ENCODE results near the gene ROBO3.
A peak's percentile ranks its signal among the peaks of the same experiment; 100 is the strongest.

Gene ROBO3

DNA sequence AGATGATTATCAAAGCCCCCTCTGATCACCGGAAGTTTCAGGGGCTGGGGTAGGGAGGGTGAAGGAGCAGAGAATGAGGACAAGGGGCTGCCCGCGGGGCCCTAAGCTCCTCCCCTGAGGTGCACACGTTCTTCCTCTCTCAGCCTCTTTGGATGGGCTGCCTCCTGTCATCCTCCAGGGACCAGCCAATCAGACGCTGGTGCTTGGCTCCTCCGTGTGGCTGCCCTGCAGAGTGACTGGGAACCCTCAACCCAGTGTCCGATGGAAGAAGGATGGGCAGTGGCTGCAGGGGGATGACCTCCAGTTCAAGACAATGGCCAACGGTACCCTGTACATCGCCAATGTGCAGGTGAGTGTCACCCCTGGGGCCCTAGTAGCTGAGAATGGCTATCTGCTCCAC is 7.5 kb downstream of the ROBO3 start:
- no peaks in the 10 kb centered on the region for H4K20me1 ChIP-seq (ENCODE audit: insufficient read depth, low read length)
- no peak overlapping the region for H3K9ac ChIP-seq (ENCODE audit: low read depth, low read length)
- H3K27me3 ChIP-seq (ENCODE audit: insufficient read depth, low read length, poor library complexity) = no peaks in the 10 kb centered on the region
- no peak overlapping the region for H3K4me2 ChIP-seq (ENCODE audit: insufficient read depth, low read length)
- H3K9me3 ChIP-seq (ENCODE audit: insufficient read depth, low read length, severe bottlenecking) = no peaks in the 10 kb centered on the region
- TF ChIP-seq CTCF (IDR thresholded peaks at IDR 0.05; ENCODE audit: borderline replicate concordance, extremely low read depth, low read length, poor library complexity, severe bottlenecking) (no peak), EZH2 (IDR thresholded peaks at IDR 0.05; ENCODE audit: borderline replicate concordance, low read depth, low read length, severe bottlenecking) (no peak)
- H3K4me1 ChIP-seq (ENCODE audit: insufficient read depth, low read length) = no peaks in the 10 kb centered on the region
- H3K36me3 ChIP-seq (ENCODE audit: insufficient read depth, low read length) = no peaks in the 10 kb centered on the region
- H3K4me3 ChIP-seq (ENCODE audit: low read depth in 1 of 2, low read length in 2 of 2) = no peak overlapping the region
- DNase-seq (no peak), ATAC-seq (ENCODE audit: insufficient read depth, low read depth) (0 out of 3 replicates have a peak, but pooled peaks have one; percentile 49)
- no peak overlapping the region for H2AFZ ChIP-seq (ENCODE audit: low read depth, low read length)
- no peaks in the 10 kb centered on the region for H3K79me2 ChIP-seq (ENCODE audit: insufficient read depth, low read length)
- no peak overlapping the region for H3K27ac ChIP-seq (ENCODE audit: low read length)

- H3K27ac ChIP-seq (ENCODE audit: low read length) = no peak overlapping the region
- H3K9me3 ChIP-seq (ENCODE audit: insufficient read depth, low read length, severe bottlenecking) = no peaks in the 10 kb centered on the region
- no peak for ATAC-seq (ENCODE audit: insufficient read depth, low read depth)
- H3K36me3 ChIP-seq (ENCODE audit: insufficient read depth, low read length) = no peaks in the 10 kb centered on the region
- no peaks in the 10 kb centered on the region for H4K20me1 ChIP-seq (ENCODE audit: insufficient read depth, low read length)
- no peak for TF ChIP-seq EZH2 (IDR thresholded peaks at IDR 0.05; ENCODE audit: borderline replicate concordance, low read depth, low read length, severe bottlenecking)
- H3K4me1 ChIP-seq (ENCODE audit: insufficient read depth, low read length) = no peaks in the 10 kb centered on the region
- no peak overlapping the region for H2AFZ ChIP-seq (ENCODE audit: low read depth, low read length)
- H3K4me3 ChIP-seq (ENCODE audit: low read depth in 1 of 2, low read length in 2 of 2) = no peak overlapping the region
- no peak for DNase-seq
- H3K27me3 ChIP-seq (ENCODE audit: insufficient read depth, low read length, poor library complexity) = no peaks in the 10 kb centered on the region
- no peaks in the 10 kb centered on the region for H3K79me2 ChIP-seq (ENCODE audit: insufficient read depth, low read length)
- H3K4me2 ChIP-seq (ENCODE audit: insufficient read depth, low read length) = no peak overlapping the region
- no peak overlapping the region for H3K9ac ChIP-seq (ENCODE audit: low read depth, low read length)
Measured at GRCh38 chr11:124873951-124874350, 8.7 kb downstream of the ROBO3 start.

- H2AFZ ChIP-seq (ENCODE audit: low read depth, low read length) = no peak overlapping the region
- H4K20me1 ChIP-seq (ENCODE audit: insufficient read depth, low read length) = no peaks in the 10 kb centered on the region
- H3K9ac ChIP-seq (ENCODE audit: low read depth, low read length) = no peak overlapping the region
- ATAC-seq (ENCODE audit: insufficient read depth, low read depth) = no peak
- H3K27me3 ChIP-seq (ENCODE audit: insufficient read depth, low read length, poor library complexity) = no peaks in the 10 kb centered on the region
- H3K36me3 ChIP-seq (ENCODE audit: insufficient read depth, low read length) = no peaks in the 10 kb centered on the region
- no peak for TF ChIP-seq CTCF (IDR thresholded peaks at IDR 0.05; ENCODE audit: borderline replicate concordance, extremely low read depth, low read length, poor library complexity, severe bottlenecking)
- no peak for TF ChIP-seq EZH2 (IDR thresholded peaks at IDR 0.05; ENCODE audit: borderline replicate concordance, low read depth, low read length, severe bottlenecking)
- H3K9me3 ChIP-seq (ENCODE audit: insufficient read depth, low read length, severe bottlenecking) = no peaks in the 10 kb centered on the region
- H3K4me1 ChIP-seq (ENCODE audit: insufficient read depth, low read length) = no peaks in the 10 kb centered on the region
- no peak overlapping the region for H3K27ac ChIP-seq (ENCODE audit: low read length)
- H3K4me2 ChIP-seq (ENCODE audit: insufficient read depth, low read length) = no peak overlapping the region
- H3K4me3 ChIP-seq (ENCODE audit: low read depth in 1 of 2, low read length in 2 of 2) = no peak overlapping the region
- H3K79me2 ChIP-seq (ENCODE audit: insufficient read depth, low read length) = no peaks in the 10 kb centered on the region
- no peak for DNase-seq
Measured at GRCh38 chr11:124874571-124875255, 9.5 kb downstream of the ROBO3 start.

DNA sequence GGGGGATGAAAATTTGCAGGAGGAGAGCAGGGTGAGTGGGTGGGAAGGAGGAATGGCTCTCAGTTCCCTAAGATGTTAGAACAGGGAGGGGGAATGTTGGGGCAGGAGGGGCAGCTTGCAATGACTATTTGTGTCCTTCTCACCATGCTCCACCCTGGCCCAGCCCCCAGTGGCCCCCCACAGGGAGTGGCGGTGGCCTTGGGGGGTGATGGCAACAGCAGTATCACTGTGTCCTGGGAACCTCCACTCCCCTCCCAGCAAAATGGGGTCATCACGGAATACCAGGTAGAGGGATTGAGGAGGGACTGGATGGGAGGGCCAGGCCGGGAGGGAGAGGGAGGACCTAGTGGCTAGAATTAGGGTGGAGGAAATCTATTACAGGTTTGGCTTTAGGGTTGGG is 10.2 kb downstream of the ROBO3 start:
- Histone ChIP-seq H3K79me2 (ENCODE audit: insufficient read depth, low read length) (no peaks in the 10 kb centered on the region), H2AFZ (ENCODE audit: low read depth, low read length) (no peak overlapping the region), H3K9ac (ENCODE audit: low read depth, low read length) (no peak overlapping the region), H3K4me1 (ENCODE audit: insufficient read depth, low read length) (no peaks in the 10 kb centered on the region), H3K4me2 (ENCODE audit: insufficient read depth, low read length) (no peak overlapping the region), H3K36me3 (ENCODE audit: insufficient read depth, low read length) (no peaks in the 10 kb centered on the region), H3K27ac (ENCODE audit: low read length) (no peak overlapping the region), H3K4me3 (ENCODE audit: low read depth in 1 of 2, low read length in 2 of 2) (no peak overlapping the region), H3K27me3 (ENCODE audit: insufficient read depth, low read length, poor library complexity) (no peaks in the 10 kb centered on the region), H3K9me3 (ENCODE audit: insufficient read depth, low read length, severe bottlenecking) (no peaks in the 10 kb centered on the region), H4K20me1 (ENCODE audit: insufficient read depth, low read length) (no peaks in the 10 kb centered on the region; the same call in 1 of the 2 replicates)
- ATAC-seq (ENCODE audit: insufficient read depth, low read depth) (no peak), DNase-seq (no peak)
- TF ChIP-seq CTCF (IDR thresholded peaks at IDR 0.05; ENCODE audit: borderline replicate concordance, extremely low read depth, low read length, poor library complexity, severe bottlenecking) (no peak), EZH2 (IDR thresholded peaks at IDR 0.05; ENCODE audit: borderline replicate concordance, low read depth, low read length, severe bottlenecking) (no peak)

Measured in DND-41 (cell line).